ENCODE measurements around the gene WDR26. TPM values are rescaled to one million over a fixed set of nuclear protein-coding genes. Genes with fewer than 3 reads are reported as not detected.

The WDR26 gene
- total and polyA plus RNA-seq, 9 of the 15 experiments (the other 6 are each of a cell fraction or from before 2014, with no cell fraction given), result 11.5 to 66.0 (median 39.8) TPM

- TF ChIP-seq L3MBTL2 (IDR thresholded peaks at IDR 0.05), result peak; percentile 72
- peak; percentile 89 for TF ChIP-seq KDM2B (CRISPR knock-in tag; IDR thresholded peaks at IDR 0.05)
- peak; percentile 27 for TF ChIP-seq NFYB (IDR thresholded peaks at IDR 0.05; ENCODE audit: extremely low read depth, insufficient read length)
- TF ChIP-seq POLR2B (IDR thresholded peaks at IDR 0.05; ENCODE audit: low read depth, partially characterized antibody), result peak; percentile 69
- peak; percentile 86 for TF ChIP-seq SUPT5H (IDR thresholded peaks at IDR 0.05)
- TF ChIP-seq ZNF639 (CRISPR knock-in tag; conservative IDR thresholded peaks at IDR 0.05 in 1 of 2, IDR thresholded peaks at IDR 0.05 in 1 of 2), result peak in 1 of 2 experiments; percentile 79; a peak in 1 of 4 replicates
- peak; percentile 70 for TF ChIP-seq POLR2AphosphoS5 (IDR thresholded peaks at IDR 0.05; ENCODE audit: control insufficient read depth, insufficient read depth, low read depth, low read length)
- 0 out of 2 replicates have a peak, but pooled peaks have one; percentile 44 for TF ChIP-seq ZBTB9 (CRISPR knock-in tag; IDR thresholded peaks at IDR 0.05)
- TF ChIP-seq MIER1 (IDR thresholded peaks at IDR 0.05; ENCODE audit: low read depth), result no peak
- TF ChIP-seq NRF1 (conservative IDR thresholded peaks at IDR 0.05 in 1 of 2, IDR thresholded peaks at IDR 0.05 in 1 of 2), result peak; percentile 47 to 49; a peak in 3 of 4 replicates
- TF ChIP-seq HDAC1 (IDR thresholded peaks at IDR 0.05), result peak in 1 of 2 experiments; percentile 86; a peak in 2 of 4 replicates
- no peak for TF ChIP-seq NR2F6 (CRISPR knock-in tag; IDR thresholded peaks at IDR 0.05)
- peak; percentile 84 for TF ChIP-seq POLR2G (IDR thresholded peaks at IDR 0.05; ENCODE audit: low read depth, low read length)
- TF ChIP-seq ZFX (CRISPR knock-in tag; IDR thresholded peaks at IDR 0.05), result peak; percentile 96
- TF ChIP-seq ID3 (CRISPR knock-in tag; IDR thresholded peaks at IDR 0.05), result no peak
- 0 out of 2 replicates have a peak, but pooled peaks have one; percentile 48 for TF ChIP-seq ID3 (tag; IDR thresholded peaks at IDR 0.05)
- peak; percentile 70; the same call in 1 of the 2 replicates for TF ChIP-seq JUND (IDR thresholded peaks at IDR 0.05; ENCODE audit: borderline replicate concordance, low read depth, low read length)
- peak; percentile 34; the same call in 1 of the 3 replicates for TF ChIP-seq JUND (tag; IDR thresholded peaks at IDR 0.05; ENCODE audit: borderline replicate concordance, low read depth, low read length)
- TF ChIP-seq MNT (conservative IDR thresholded peaks at IDR 0.05), result peak; percentile 51 to 82
- no peak for TF ChIP-seq CREB3 (tag; conservative IDR thresholded peaks at IDR 0.05; ENCODE audit: low read depth)
These were observed 77.6 kb downstream of the WDR26 start, which contains the start of gene CNIH4 (continued) for GRCh38 chr1:224356685-224357625.

Measured in K562 (cell line).